ENCODE data around the gene GFPT1. TPM values are rescaled to one million over a fixed set of nuclear protein-coding genes. Genes with fewer than 3 reads are reported as not detected.
A peak's percentile ranks its signal among the peaks of the same experiment; 100 is the strongest.

The GFPT1 gene
- total and polyA plus RNA-seq, 9 of the 15 experiments (the other 6 are each of a cell fraction or from before 2014, with no cell fraction given): 6.6 to 38.3 (median 15.9) TPM

DNA sequence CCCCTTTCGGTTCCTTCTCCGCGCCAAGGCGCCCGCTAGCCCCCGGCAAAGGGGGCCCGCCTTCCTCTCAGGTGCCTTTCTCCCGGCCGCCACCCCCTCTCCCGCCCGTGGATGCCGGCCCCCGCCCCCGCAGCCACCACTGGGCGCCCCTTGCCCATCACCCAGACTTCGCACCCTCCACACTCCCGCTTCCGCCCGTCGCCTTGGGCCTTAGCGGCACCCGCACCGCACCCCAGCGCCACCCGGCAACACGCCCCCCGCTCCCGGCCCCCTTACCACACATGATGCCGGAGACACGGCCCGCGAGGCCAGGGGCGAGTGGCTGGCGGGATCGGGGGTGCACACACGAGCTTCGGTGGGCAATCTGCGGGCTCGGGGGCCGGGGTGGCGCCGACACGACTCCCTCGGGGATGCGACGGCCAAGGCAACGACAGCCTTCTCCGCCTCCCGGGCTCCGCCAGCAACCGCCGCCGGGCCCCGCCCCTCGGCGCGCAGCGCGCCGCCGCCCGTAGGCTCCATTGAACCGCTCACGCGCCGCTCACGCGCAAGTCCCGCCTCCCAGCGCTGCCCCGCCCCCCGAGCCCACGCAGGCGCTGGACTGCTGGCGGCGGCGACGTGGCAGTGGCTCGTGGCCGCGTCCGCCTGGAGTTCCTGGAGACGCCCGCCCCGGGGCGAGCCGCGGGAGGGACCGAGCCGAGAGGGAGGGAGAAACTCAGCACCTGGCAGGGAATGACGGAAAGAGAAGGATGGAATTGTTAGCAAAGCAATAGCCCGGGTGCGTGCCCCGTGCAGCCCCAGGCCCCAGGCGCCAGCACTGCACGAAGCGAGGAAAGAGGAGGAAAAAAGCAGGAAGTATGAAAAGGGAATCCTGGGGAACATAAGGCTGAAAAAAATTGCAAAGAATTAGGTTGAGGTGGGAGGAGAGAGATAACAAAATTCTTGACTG is at the start of gene GFPT1 (continued):
- no peak; the same call in 1 of the 2 replicates for TF ChIP-seq ZNF436 (CRISPR knock-in tag; IDR thresholded peaks at IDR 0.05)
- peak; percentile 97 for TF ChIP-seq RBFOX2 (IDR thresholded peaks at IDR 0.05; ENCODE audit: low read depth, low read length)
- TF ChIP-seq, protein P1, sequence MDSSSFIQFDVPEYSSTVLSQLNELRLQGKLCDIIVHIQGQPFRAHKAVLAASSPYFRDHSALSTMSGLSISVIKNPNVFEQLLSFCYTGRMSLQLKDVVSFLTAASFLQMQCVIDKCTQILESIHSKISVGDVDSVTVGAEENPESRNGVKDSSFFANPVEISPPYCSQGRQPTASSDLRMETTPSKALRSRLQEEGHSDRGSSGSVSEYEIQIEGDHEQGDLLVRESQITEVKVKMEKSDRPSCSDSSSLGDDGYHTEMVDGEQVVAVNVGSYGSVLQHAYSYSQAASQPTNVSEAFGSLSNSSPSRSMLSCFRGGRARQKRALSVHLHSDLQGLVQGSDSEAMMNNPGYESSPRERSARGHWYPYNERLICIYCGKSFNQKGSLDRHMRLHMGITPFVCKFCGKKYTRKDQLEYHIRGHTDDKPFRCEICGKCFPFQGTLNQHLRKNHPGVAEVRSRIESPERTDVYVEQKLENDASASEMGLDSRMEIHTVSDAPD (CRISPR knock-in tag; IDR thresholded peaks at IDR 0.05): no peak
- TF ChIP-seq, protein P2, sequence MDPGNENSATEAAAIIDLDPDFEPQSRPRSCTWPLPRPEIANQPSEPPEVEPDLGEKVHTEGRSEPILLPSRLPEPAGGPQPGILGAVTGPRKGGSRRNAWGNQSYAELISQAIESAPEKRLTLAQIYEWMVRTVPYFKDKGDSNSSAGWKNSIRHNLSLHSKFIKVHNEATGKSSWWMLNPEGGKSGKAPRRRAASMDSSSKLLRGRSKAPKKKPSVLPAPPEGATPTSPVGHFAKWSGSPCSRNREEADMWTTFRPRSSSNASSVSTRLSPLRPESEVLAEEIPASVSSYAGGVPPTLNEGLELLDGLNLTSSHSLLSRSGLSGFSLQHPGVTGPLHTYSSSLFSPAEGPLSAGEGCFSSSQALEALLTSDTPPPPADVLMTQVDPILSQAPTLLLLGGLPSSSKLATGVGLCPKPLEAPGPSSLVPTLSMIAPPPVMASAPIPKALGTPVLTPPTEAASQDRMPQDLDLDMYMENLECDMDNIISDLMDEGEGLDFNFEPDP (CRISPR knock-in tag; IDR thresholded peaks at IDR 0.05): no peak
- TF ChIP-seq NCOR1 (IDR thresholded peaks at IDR 0.05): 0 out of 2 replicates have a peak, but pooled peaks have one; percentile 13
- TF ChIP-seq, protein P3, sequence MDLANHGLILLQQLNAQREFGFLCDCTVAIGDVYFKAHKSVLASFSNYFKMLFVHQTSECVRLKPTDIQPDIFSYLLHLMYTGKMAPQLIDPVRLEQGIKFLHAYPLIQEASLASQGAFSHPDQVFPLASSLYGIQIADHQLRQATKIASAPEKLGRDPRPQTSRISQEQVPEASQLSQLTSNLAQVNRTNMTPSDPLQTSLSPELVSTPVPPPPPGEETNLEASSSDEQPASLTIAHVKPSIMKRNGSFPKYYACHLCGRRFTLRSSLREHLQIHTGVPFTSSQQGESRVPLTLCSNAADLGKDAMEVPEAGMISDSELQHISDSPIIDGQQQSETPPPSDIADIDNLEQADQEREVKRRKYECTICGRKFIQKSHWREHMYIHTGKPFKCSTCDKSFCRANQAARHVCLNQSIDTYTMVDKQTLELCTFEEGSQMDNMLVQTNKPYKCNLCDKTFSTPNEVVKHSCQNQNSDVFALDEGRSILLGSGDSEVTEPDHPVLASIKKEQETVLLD (IDR thresholded peaks at IDR 0.05): 0 out of 2 replicates have a peak, but pooled peaks have one; percentile 36
- no peak for TF ChIP-seq ZBTB8A (IDR thresholded peaks at IDR 0.05; ENCODE audit: partially characterized antibody)
- TF ChIP-seq RB1 (IDR thresholded peaks at IDR 0.05; ENCODE audit: low read depth): peak; percentile 85
- no peak for TF ChIP-seq ETV6 (IDR thresholded peaks at IDR 0.05; ENCODE audit: borderline replicate concordance in 1 of 2, low read depth in 2 of 2, low read length in 1 of 2)
- TF ChIP-seq ETV6 (CRISPR knock-in tag; IDR thresholded peaks at IDR 0.05; ENCODE audit: borderline replicate concordance): no peak
- TF ChIP-seq ARNT (IDR thresholded peaks at IDR 0.05): no peak
- TF ChIP-seq CREB1 (IDR thresholded peaks at IDR 0.05): peak; percentile 64
- peak; percentile 48 for TF ChIP-seq CREB1 (CRISPR knock-in tag; IDR thresholded peaks at IDR 0.05)
- no peak for TF ChIP-seq ETS2 (tag; IDR thresholded peaks at IDR 0.05; ENCODE audit: borderline replicate concordance, poor library complexity, severe bottlenecking)
- TF ChIP-seq ZNF445 (CRISPR knock-in tag; IDR thresholded peaks at IDR 0.05; ENCODE audit: low read depth): no peak
- TF ChIP-seq, protein P4, sequence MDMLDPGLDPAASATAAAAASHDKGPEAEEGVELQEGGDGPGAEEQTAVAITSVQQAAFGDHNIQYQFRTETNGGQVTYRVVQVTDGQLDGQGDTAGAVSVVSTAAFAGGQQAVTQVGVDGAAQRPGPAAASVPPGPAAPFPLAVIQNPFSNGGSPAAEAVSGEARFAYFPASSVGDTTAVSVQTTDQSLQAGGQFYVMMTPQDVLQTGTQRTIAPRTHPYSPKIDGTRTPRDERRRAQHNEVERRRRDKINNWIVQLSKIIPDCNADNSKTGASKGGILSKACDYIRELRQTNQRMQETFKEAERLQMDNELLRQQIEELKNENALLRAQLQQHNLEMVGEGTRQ (CRISPR knock-in tag; IDR thresholded peaks at IDR 0.05): peak; percentile 27; the same call in 1 of the 2 replicates
- peak; percentile 54 for TF ChIP-seq CHD1 (IDR thresholded peaks at IDR 0.05; ENCODE audit: low read length)
- no peak for TF ChIP-seq ZNF444 (CRISPR knock-in tag; IDR thresholded peaks at IDR 0.05)
- TF ChIP-seq, protein P5, sequence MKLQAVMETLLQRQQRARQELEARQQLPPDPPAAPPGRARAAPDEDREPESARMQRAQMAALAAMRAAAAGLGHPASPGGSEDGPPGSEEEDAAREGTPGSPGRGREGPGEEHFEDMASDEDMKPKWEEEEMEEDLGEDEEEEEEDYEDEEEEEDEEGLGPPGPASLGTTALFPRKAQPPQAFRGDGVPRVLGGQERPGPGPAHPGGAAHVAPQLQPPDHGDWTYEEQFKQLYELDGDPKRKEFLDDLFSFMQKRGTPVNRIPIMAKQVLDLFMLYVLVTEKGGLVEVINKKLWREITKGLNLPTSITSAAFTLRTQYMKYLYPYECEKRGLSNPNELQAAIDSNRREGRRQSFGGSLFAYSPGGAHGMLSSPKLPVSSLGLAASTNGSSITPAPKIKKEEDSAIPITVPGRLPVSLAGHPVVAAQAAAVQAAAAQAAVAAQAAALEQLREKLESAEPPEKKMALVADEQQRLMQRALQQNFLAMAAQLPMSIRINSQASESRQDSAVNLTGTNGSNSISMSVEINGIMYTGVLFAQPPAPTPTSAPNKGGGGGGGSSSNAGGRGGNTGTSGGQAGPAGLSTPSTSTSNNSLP (IDR thresholded peaks at IDR 0.05; ENCODE audit: borderline replicate concordance, low read depth, low read length): no peak
- TF ChIP-seq ZKSCAN1 (IDR thresholded peaks at IDR 0.05; ENCODE audit: low read depth, low read length): no peak
- no peak for TF ChIP-seq STAT5A (IDR thresholded peaks at IDR 0.05; ENCODE audit: borderline replicate concordance, low read length)
